DMS114 treated with DMSO at 0.1 percent for 48 hours (cell line): ENCODE measurements around the gene ALX4.

Experiments
- DNase-seq: peaks from one replicate; lab custom pipeline; 2025; ENCODE audit not compliant: unreplicated experiment; lab: John Stamatoyannopoulos, UW

The ALX4 gene

DNA sequence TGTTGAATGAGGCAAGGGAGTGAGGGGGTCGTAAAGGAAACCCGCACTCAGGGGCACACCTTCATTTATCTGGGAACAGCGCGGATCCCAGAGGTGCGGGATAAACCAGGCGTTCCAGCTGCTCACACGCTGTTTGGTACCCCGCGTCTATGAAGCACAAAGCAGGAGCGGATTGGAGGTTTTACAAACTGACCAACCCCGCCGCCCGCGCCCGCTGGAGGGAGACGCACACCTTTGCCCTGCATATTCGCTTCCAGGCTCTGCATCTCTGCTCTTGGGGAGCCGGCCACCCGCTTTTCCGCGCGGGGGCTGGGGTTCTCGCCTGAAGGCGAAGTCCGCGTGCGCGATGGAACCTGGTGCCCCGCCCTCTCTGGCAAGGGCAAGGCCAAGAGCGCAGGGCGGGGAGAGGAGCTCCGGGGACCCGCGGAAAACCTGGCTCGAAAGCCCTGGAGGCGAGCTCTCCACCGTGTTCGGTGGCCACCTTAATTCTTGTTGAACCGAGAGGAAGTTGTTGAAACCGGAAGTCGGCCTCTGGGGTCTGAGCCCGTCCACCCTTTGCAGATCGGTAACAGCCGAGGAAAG, 6.8 kb upstream of the ALX4 start:
- no peak for DNase-seq

DNA sequence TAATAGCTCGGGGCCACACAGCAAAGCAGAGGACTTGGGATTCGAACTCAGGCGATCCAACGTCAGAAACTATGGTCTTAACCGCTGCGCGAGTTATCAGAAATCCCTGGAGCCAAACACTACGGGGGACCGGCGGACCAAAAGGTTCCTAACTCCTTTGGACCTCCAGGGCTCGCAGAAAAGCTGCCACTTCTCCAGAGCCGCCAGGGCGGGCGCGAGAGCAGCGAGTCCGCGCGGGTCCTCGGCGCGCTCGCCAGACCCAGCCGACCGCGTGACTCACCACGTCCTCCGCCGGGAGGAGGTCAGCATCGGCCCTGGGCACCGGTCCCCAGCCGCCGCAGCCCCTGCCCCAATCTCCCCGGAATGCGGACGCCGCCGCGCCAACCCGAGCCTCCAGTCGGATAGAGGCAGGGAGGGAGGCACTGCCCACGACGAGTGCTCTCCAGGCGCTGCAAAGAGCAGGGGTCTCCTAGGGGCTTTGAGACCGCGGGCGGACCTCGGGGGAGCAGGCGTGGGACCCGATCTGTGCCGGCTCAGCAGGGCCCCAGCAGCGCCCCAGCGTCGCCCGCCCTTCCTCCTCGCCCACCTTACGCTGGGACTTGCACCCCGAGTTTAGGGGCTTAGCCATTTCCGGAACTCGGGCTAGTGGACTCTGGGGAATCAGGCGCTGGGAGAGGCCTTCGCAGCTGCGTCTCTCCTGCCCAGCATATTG, 6.2 kb upstream of the ALX4 start:
- DNase-seq, result no peak

DNA sequence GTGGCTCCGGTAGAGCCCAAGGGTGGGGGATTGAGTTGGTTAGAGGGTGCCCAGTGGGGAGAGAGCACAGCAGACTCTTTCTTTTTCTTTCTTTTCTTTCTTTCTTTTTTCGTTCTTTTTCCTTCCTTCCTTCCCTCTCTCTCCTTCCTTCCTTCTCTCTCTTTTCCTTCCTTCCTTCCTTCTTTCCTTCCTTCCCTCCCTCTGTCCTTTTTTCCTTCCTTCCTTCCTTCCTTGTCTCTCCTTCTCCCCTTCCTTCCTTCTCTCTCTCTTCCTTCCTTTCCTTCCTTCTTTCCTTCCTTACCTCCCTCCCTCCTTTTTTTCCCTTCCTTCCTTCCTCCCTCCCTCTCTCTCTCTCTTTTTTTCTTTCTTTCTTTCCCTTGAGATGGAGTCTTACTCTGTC, 4.8 kb upstream of the ALX4 start:
- DNase-seq, result no peak

DNA sequence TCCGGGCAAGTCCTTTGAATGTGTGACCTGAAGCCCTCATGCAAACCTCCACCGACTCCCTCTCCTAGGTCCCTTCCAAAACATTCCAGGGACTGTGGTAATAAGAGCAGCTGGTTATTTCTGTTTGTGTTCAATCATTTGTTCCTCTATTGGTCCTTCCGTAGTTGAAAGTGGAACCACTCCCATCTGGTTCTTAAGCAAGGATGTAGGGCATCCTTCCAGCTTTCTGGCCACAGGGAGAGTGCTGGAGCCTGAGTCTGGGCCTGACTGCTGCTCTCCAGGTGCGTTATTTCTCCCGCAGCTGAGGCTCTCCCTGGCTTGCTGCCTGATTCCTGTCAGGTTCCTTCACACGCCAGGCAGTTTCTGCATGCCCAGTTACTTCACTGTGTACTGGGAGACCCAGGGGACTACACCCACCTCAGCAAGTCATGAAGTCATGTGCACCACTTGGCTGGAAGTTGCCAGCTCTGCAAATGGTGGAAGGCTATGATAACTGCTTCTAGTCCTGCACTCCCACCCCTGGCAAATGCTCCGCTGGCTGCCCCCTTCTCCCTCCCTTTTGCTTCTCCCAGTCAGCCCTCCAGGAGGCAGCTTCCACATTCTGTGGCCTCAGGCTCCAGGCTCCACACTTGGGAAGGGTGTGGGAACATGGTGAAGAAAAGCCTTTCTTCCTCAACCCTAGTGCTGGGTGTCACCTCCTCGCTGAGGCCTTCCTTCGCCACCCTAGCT, 4.0 kb upstream of the ALX4 start:
- no peak for DNase-seq

DNA sequence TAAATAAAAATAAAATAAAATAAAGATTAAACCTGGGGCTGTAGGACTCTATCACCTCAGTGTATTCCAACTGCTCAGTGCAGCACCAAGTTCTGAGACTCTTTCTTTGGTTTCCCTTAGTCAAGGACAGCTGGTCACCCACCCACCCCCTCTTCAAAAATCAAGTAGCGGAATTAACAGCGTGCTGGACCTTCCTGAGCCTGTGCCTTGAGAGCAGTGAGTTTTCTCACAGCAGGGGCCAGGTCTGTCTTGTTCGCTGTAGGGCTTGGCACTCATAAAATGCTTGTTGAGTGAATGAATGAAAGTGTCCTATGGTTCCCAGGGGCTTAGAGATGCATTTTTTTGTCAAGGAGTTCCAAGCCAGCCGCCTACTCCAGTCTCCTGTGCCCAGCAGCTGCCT, 2.9 kb upstream of the ALX4 start:
- no peak for DNase-seq

DNA sequence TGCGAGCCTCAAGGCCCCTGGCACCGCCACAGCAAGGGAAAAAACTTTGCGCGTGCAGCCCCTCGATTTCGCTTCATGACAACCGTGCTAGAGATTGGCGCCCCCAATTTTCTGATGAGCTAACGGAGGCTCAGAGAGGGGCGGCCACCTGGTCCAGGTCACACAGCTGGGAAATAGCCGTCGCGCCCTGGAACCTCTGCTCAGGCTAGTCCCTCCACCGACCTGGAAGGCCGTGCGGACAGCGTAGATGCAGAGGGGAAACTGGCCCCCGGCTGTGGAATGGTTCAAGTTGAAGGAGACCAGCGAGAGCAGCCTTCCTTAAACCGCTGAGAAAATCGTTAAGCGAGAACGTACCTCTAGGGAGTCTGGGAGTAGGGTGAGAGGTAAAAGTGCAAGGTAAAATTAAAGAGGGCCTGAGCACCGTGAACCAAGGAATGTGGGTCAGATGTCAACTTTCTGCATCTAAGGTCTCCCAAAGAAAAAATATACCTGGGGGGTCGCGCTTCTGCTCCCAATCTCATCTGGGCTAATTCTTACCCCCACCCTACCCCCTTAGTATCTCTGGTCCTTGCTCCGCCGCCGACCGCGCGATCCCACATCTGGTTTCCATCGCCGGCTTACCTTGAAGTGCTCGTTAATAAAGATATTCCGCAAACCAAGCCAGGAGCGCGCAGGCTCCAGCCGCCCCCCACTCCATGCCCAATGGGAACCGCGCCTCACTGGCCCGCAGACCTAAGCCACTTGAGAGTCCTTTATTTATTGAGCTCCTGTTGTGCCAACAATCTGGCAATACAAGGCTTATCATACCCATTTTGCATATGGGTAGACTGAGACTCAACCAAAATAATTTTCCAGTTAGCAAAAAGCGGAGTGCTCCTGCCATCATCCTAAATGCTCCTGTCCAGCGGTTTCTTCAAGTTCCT, 1.7 kb upstream of the ALX4 start:
- no peak for DNase-seq

DNA sequence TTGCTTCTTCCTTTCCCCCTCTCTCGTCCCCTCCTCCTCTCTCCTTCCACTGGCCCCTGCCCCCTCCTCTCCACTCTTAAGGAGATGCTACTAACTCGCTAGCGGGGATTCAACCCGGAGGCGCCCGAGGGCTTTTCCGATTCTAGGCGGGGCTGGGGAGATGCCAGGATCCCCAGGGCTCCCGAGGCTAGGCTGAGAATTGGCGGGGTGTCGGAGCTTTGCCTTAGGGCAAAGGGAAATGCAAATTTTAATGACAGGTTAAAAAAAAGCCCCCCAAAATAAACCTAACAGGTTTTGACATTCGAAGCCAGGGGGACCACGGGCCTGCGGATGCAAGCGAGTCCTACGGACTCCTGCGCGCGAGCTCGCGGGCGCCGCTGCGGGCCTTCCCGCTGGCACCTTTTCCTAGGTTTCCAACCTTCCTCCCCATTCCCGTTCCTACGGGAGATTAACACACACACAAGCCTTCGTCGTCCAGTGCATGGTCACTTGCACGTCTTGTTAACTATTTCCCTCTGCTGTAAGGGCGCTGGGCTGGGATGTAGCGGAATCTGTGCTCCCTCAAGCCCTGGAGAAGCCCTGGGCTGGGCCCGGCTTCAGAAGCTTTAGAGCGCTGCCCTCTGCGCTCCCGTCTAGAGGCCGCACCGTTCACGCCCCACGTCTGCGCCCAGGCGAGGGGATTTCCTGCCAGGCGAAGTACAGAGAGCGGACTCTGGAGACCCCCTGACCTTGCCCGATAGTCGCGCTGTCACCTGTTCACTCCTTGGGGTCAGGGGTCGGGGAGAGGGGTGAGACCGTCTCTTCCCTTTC, 729 bp upstream of the ALX4 start:
- no peak for DNase-seq

DNA sequence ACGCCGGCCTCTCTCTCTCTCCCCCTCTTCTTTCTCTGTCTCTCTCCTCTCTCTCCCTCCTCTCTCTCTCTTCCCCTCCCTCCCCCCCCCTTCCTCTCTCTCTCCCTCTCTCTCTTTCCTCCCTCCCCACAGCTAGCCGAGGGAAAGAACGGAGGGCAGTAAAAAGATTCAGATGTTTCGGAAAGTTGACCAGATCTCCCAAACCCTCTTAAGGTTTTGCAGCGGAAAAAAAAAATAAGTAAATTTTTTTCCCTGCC, 195 bp upstream of the ALX4 start:
- DNase-seq, result no peak

DNA sequence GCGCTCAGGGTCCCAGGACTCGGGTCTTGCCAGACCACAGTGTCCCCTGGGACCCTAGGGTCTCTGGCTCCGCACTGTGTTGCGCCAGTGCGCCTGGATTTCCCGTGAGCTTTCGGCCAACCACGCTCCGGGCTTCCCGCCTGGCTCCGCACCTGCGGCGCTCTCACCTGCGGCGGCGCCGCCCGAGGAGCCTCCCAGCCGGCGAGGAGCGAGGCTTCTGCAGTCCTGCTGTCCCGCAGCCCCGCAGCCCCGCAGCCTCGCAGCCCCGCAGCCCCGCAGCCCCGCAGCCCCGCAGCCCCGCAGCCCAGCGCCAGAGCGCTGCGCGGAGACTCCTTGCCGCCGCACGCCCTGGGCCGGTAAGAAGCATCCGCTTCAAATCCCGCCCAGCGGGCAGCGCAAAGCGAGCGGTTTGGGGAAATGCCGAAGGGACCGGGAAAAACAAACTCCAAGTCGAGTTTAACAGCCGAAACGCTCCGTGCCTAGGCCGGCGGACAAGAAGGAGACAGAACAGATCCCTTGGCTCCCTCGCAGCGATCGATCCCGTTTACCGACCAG, 939 bp downstream of the ALX4 start:
- no peak for DNase-seq

DNA sequence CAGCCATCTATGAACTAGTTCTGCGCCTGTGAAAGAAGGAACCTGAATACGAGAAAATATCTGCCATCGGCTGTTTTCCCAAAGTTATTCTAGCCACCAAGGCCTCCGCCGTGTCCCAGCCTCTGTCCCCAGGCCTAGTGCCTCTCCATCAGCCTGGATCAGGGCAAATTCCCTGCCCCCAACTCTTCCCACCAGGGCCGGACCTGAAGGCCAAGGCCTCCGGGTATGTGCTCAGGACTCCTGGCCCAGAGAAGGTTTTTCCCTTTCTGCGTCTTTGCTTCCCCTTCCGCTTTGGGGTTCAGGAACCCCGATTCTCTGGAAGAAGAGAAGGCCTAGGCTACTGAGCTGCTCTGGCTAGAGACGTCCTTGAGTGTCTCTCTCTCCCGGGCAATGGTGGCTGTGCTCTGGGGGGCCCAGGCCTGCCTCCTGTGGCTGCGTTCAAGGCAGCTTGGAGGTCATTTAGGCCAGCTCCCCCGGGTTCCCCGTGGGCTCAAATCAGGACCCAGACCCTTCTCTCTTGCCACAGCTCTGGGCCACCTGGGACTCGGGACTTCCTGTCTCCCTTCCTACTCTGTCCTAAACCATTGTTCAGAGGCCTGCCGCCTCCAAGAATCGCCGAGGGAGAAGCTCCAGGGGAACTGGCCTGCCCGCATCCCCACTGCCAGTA, 1.6 kb downstream of the ALX4 start:
- DNase-seq, result no peak

DNA sequence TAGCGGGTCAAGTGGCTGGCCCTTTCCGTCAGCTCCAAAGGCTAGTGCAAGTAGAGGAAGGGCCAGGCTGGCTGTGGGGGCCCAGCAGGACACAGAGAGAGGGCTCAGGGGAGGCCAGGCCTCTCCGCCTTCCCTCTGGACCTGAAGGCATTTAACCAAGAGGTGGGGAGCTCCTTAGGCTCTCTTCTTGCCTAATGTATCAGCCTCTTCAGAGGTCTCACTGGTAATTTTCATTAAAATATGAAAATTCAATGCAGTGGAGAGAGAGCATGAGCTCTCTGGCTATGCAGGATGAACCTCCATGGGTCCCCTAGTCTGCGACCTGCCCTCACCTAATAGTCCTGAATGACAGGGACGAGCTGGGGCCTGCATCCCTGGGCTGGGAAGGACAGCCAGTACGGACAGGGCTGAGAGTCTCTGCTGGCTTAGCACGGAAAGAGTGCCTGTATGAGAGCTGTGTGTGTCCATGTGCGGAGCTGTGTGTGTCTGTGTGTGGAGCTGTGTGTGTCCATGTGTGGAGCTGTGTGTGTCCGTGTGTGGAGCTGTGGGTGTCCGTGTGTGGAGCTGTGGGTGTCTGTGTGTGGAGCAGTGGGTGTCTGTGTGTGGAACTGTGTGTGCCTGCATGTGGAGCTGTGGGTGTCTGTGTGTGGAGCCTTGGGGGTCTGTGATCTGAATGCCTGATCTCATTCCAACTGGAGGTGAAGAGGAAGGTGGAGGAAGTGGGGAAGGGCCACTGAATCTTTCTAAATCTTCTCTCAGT, 2.4 kb downstream of the ALX4 start:
- no peak for DNase-seq

DNA sequence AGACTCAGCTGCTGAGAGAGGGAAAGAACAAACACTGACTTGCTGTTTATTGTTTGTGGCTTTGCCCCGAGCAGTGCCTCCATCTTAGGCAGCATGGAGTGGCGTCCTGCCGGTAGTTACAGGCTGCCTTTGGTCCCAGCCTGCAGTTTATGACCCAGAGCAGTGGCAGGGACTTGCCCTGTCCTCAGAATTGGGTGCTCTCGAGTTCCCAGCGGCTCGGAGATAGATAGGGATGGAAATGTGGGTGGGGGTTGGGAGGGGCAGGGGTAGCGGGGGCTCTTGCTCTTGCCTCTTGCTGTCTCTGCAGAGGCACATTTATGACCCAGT, 3.1 kb downstream of the ALX4 start:
- no peak for DNase-seq

DNA sequence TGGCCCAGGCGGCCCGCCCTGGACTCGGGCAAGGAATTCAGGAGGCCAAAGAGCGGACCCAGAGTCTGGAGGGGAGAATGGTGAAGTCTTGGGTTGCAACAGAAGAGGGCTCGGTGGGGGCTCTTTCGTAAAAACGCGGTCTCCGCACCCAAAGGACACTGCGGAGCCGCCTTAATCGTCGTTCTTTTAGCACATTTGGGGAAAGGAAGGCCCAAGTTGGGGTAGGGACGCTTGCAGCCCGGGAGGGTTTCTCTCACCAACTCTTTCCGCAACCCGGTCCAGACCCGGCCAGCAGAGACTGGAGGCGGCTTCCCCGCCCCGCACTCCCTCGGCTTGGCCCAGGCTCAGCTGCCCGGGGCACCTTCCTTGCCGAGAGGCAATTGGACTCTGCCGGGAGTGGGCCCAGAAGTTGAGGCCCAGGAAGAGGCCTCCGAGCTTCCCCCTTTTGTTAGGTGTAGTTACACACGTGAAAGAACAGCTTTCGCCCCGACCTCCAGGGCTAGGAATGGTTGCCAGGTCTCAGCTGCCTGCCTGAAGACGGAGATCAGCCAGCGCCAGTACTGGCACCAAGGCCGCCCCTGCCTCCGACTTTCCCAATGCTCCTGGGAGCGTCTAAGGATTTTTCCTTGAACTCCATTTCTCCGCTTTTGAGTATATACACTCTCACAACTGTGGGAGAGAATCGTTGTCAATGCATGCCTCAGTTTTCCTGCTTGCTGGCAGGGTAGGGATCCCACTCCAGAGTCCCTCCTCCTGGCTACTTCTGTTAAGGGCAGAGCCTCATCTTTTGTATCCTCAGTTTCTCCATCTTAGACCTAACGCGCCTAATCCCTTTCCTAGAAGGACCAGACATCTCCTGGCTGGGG, 3.7 kb downstream of the ALX4 start:
- DNase-seq, result no peak

DNA sequence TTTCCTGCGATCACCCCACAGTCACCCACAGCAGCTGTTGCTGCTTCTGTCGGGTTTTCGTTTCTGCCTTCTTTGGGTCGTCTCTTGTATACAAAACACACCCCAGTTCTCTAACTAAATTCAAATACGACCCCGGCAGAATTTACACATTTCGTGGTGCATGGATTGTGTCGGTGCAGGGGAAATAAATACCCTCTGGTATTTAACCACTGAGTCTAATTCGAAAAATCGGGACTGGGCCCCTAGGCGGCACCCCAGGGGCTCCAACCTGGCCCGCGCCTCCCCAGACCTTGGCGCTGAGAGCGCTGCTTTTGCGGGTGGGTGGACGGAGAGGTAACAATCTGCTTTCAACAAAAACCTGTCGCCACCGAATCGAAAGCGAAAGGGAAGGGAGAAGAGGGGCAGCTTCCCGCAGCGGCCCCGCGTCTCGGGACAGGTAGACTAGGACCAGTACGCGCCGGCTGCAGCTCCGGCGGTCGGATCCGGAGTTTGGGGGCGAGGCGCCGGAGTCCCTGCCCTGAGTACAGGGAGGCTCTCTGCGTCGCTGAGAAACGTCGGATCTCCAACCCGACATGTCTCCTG, 4.4 kb downstream of the ALX4 start:
- no peak for DNase-seq

DNA sequence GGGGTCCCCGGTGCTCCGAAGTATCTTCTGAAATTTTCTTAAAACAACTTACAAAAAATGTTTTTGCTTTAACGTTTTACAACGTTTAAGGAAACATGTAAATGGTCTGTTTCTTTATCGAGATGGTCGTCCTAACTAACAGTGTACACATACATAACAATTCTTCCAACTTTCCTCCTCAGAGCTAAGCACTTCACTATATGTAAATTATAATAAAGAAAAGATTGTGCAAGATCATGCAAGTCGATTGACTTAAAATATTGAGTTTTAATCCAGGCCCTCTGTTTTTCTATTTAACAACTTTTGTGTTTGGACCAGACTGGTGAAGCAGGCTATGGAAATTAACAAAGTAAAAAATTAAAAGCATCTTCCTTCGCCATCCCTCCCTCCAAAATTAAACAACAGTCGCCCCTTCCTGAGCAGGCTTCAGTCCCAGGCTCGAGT, 4.9 kb downstream of the ALX4 start:
- DNase-seq, result no peak

DNA sequence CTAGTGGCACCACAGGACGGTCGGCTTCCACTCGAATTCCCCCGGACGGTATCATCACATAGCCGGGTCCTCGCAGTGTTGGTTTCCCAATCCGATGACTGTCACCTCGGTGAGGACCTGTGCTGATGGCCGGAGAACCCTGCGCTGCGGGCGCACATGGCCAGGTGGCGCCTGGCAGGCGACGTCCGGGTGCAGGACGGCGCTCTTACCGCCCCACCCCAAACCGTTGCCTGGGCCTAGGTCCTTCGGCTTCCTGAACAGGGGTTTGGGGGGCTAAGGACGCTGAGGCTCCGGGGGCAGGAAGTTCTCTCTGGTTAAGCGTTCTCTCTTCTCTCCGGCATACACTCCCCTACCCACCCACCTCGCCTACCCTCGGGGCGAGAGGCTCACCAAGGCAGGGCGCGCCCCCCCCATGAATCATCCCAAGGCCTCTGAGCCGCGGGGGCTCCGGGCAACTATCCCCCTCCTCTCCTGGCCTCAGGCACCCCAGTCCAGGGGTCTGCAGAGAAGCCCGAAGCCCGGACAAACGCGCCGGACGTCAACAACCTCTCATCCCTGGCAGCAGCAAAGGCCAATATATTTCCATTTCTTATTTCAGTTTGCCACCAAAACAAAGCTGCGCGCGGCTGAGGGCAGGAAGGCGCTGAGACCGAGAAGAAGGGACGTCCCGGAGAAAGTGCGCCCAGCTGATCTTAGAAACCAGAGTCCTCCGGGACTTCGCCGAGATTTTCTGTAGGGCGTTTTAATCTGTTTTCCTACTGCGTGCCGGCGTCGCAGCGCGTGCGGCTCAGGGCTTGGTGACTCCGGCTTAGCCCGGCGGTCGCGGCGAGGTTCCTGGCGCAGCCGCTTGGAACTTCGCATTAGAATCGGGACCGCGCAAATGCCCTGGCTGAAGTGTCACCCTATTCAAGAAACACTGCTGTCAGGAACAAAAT, 5.6 kb downstream of the ALX4 start:
- no peak for DNase-seq

DNA sequence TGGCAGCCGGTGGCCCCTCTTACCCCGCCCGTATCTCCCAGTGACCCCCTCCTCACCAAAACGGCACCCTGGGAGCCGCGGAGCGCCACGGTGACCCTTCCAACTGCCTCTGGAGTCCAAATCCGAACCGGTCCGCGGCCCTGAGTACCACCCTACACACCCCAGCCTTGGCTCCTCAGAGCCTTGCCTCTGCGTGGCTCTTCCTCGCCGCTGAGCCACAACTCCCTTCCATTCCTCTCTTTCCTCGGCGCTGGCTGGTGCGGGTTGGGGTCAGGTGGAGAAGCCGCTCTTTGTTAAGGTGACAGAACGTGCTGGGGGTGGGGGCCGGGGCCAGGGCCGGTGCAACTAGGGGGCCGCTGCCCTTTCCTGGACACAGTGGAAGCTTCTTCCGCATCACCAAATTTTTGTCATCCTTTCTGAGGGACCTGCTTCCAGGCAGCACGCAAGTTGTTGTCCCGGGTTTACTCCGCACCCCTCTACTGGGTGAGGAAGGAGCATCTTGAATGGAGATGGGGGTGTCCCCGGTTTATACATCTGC, 6.5 kb downstream of the ALX4 start:
- no peak for DNase-seq
